Measurements from ENCODE around the gene SMIM14.

GRCh38 chr4:39660045-39660444, 21.4 kb upstream of the SMIM14 start:
- TF ChIP-seq SUZ12 (IDR thresholded peaks at IDR 0.05; ENCODE audit: extremely low read depth, insufficient read depth, insufficient read length) (no peak), YY1 (IDR thresholded peaks at IDR 0.05; ENCODE audit: insufficient read depth, insufficient read length) (no peak), ZNF274 (IDR thresholded peaks at IDR 0.05; ENCODE audit: low read depth, low read length) (no peak)
